ENCODE measurements around the gene CDKN2B. TPM values are rescaled to one million over a fixed set of nuclear protein-coding genes. Genes with fewer than 3 reads are reported as not detected.

Gene CDKN2B
- total and polyA plus RNA-seq, 2 donors (not counting 3 experiments of a cell fraction or from before 2014, with no cell fraction given), result 1.6 to 2.1 TPM

DNA sequence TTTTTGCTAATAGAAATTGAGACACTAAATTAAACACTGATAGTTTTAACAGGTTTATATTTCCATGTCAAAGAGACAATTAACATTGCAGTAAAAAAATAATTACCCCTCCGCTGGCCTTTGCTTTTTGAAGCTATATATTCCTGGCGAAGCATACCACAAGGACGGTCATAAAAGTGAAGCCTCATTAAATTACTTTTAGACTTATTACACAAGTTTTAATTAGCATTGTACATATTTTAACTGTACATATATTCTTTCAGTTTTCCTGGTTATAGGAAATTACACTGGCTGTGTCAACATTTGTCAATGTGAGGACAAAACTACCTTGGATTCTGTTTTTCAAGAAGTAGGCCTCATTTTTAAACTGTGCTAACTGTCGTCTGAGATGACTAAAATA lies 16.1 kb downstream of the CDKN2B start:
- DNase-seq (ENCODE audit: low read depth, low spot score), result no peak
- Histone ChIP-seq H3K9me1 (replicated peaks; ENCODE audit: control insufficient read depth, extremely low read depth, insufficient read depth, low read length) (no peaks in the 10 kb centered on the region), H3K27ac (ENCODE audit: insufficient read depth, low read depth, low read length) (no peak overlapping the region), H4K20me1 (replicated peaks; ENCODE audit: control insufficient read depth, extremely low read depth, insufficient read depth, low read length) (no peaks in the 10 kb centered on the region), H3K36me3 (ENCODE audit: control insufficient read depth in 2 of 2, extremely low read depth in 1 of 2, insufficient read depth in 2 of 2, low read length in 2 of 2) (no peaks in the 10 kb centered on the region), H3K79me2 (ENCODE audit: control insufficient read depth, insufficient read depth, low read length) (no peaks in the 10 kb centered on the region), H2AFZ (ENCODE audit: low read depth, low read length) (no peak overlapping the region), H3K9ac (replicated peaks; ENCODE audit: extremely low read depth, insufficient read depth, low read length) (no peak overlapping the region), H3K9me3 (replicated peaks; ENCODE audit: control insufficient read depth, insufficient read depth, low read length) (no peaks in the 10 kb centered on the region), H3K4me3 (replicated peaks in 1 of 3; ENCODE audit: insufficient read depth in 1 of 3, low read depth in 1 of 3, low read length in 3 of 3) (no peak overlapping the region), H3K4me1 (ENCODE audit: control insufficient read depth, extremely low read depth, insufficient read depth, low read length) (peaks cover 16% of the 10 kb centered on the region), H3K27me3 (ENCODE audit: control insufficient read depth in 2 of 2, insufficient read depth in 2 of 2, low read length in 2 of 2) (peaks cover 5 to 23% of the 10 kb centered on the region in 2 experiments), H3K4me2 (ENCODE audit: insufficient read depth, low read length) (no peak overlapping the region)
- TF ChIP-seq MYC (IDR thresholded peaks at IDR 0.05; ENCODE audit: low read depth, low read length) (no peak), EZH2 (IDR thresholded peaks at IDR 0.05; ENCODE audit: borderline replicate concordance, low read depth, low read length, severe bottlenecking) (no peak), POLR2AphosphoS5 (IDR thresholded peaks at IDR 0.05; ENCODE audit: insufficient read depth, low read depth, low read length) (no peak), POLR2A (IDR thresholded peaks at IDR 0.05; ENCODE audit: low read depth, low read length) (no peak), CTCF (IDR thresholded peaks at IDR 0.05; ENCODE audit: extremely low read depth in 1 of 2, insufficient read depth in 1 of 2, low read depth in 1 of 2, low read length in 2 of 2) (no peak), GATA2 (IDR thresholded peaks at IDR 0.05; ENCODE audit: insufficient read depth, insufficient read length, low read depth, low read length) (no peak), FOS (IDR thresholded peaks at IDR 0.05; ENCODE audit: borderline replicate concordance, insufficient read depth, low read length) (no peak), JUN (IDR thresholded peaks at IDR 0.05; ENCODE audit: borderline replicate concordance, insufficient read depth, insufficient read length, low read depth) (no peak)
- TF ChIP-seq, protein P1, sequence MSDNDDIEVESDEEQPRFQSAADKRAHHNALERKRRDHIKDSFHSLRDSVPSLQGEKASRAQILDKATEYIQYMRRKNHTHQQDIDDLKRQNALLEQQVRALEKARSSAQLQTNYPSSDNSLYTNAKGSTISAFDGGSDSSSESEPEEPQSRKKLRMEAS (IDR thresholded peaks at IDR 0.05; ENCODE audit: insufficient read depth, insufficient read length), result no peak
- CTCF ChIA-PET, result interaction anchor here (0.7 to 5.0 kb wide), 5 partner anchors 11 to 127 kb away, joined by 3 to 39 read pairs (median 6); partner anchors contain the start of gene CDKN2B
- intact Hi-C loops (cut with micrococcal nuclease), result no loop called here
- no peak for FAIRE-seq
- POLR2A ChIA-PET, result no interaction called here
- no TSS peak for BruUV-seq (replicated peaks)
- dilution Hi-C loops (cut with MboI; ENCODE audit: extremely low pct_ligation_motif_present, low sequenced_read_pairs), result no loop called here

All from endothelial cell of umbilical vein (primary cell).